ENCODE data around the gene NRBP1.
"Not testable (repeated sequence)": the region's sequence is repeated elsewhere in the genome, so short reads cannot be mapped to it uniquely, and the experiment has no call there.

NRBP1 gene

GRCh38 chr2:27422958-27423357 is 5.5 kb upstream of the NRBP1 start:
- no peak for DNase-seq

GRCh38 chr2:27425039-27425438 is 3.4 kb upstream of the NRBP1 start:
- DNase-seq = not testable (repeated sequence)

GRCh38 chr2:27427863-27428212 is 593 bp upstream of the NRBP1 start:
- DNase-seq = no peak

- peak; percentile 72 for DNase-seq
These were observed 629 bp downstream of the NRBP1 start for GRCh38 chr2:27428978-27429541.

- DNase-seq = no peak
These were observed 3.0 kb downstream of the NRBP1 start for GRCh38 chr2:27431395-27431794.

- DNase-seq = no peak
These were observed 7.2 kb downstream of the NRBP1 start for GRCh38 chr2:27435628-27436027.

- DNase-seq = no peak
These were observed 12.9 kb downstream of the NRBP1 start for GRCh38 chr2:27441226-27441926.

GRCh38 chr2:27441958-27442919 is 13.8 kb downstream of the NRBP1 start, which contains the start of gene KRTCAP3:
KRTCAP3 (plus strand) TSS chr2:27442381; CDS start chr2:27442413, 32 bp downstream.
- peak; percentile 79 for DNase-seq

GRCh38 chr2:27442920-27443282 is 14.5 kb downstream of the NRBP1 start:
- DNase-seq = no peak

GRCh38 chr2:27445155-27445554 is 16.7 kb downstream of the NRBP1 start:
- no peak for DNase-seq

GRCh38 chr2:27445615-27446014 is 17.2 kb downstream of the NRBP1 start:
- DNase-seq = no peak

GRCh38 chr2:27446057-27446456 is 17.6 kb downstream of the NRBP1 start:
- DNase-seq = no peak

GRCh38 chr2:27448381-27448780 is 19.9 kb downstream of the NRBP1 start:
- no peak for DNase-seq

GRCh38 chr2:27451095-27451494 is 22.7 kb downstream of the NRBP1 start:
- no peak for DNase-seq

GRCh38 chr2:27453968-27454367 is 25.5 kb downstream of the NRBP1 start:
- no peak for DNase-seq

- DNase-seq = no peak
These were observed 32.7 kb downstream of the NRBP1 start for GRCh38 chr2:27461118-27461517.

- no peak for DNase-seq
These were observed 36.0 kb downstream of the NRBP1 start for GRCh38 chr2:27464443-27464842.

GRCh38 chr2:27471961-27472360 is 43.5 kb downstream of the NRBP1 start:
- no peak for DNase-seq

GRCh38 chr2:27485496-27485895 is 57.1 kb downstream of the NRBP1 start:
- no peak for DNase-seq

- DNase-seq = peak; percentile 13
These were observed 60.7 kb downstream of the NRBP1 start for GRCh38 chr2:27489118-27489497.

GRCh38 chr2:27489498-27490397 is 61.3 kb downstream of the NRBP1 start, which contains the start of gene IFT172:
IFT172 (minus strand) TSS chr2:27489743; CDS start chr2:27489653, 90 bp downstream.
- peak; percentile 99 for DNase-seq
